GM18498 (cell line): ENCODE results near the gene LRFN5.
"Not testable (repeated sequence)": the region's sequence is repeated elsewhere in the genome, so short reads cannot be mapped to it uniquely, and the experiment has no call there.

ENCODE experiments used
- ATAC-seq: cut with Tn5 transposase; IDR thresholded peaks from one replicate; pipeline ENCODE4 v1.9.1; 2021; ENCODE audit warnings: mild to moderate bottlenecking, moderate library complexity; ENCODE audit not compliant: unreplicated experiment

LRFN5 gene

GRCh38 chr14:41636492-41637392, 30.1 kb downstream of the LRFN5 start:
- no peak for ATAC-seq

DNA sequence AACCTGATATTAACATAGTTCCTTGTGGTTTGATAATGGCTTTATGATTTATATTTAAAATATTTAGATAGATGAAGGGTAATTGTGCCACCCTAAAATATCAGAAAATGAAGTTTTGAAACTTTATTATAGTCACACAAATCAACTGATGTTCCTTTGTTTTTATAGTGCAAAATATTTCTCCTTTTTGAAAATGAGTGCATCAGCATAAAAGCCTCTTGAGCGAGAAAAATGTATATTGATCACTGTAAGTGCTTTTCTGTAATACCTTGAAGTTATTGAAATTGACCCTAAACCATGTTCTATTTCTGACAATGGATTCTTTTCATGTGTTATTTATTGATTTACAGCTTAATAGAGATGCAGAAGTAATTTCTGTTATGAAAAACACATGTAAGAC, 35.0 kb downstream of the LRFN5 start:
- ATAC-seq, result no peak

DNA sequence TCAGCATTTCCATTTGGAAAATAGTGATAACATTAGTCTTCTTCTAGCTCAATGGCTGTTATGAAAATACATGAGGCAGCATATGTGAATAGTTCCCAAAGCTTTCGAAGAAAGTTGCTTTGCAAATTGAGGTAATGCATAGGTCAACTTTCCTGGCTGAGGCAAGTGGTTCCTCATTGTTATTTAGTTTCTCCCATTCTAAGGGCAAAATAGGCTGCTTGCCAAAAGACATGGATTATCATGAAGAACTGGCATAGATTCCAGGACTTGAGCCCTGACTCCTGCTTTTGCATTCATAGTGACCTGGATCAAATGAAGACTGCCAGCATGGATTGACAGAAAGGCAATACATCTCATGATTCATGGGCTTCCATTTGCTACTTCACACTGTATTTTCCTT, 35.7 kb downstream of the LRFN5 start:
- ATAC-seq, result no peak

DNA sequence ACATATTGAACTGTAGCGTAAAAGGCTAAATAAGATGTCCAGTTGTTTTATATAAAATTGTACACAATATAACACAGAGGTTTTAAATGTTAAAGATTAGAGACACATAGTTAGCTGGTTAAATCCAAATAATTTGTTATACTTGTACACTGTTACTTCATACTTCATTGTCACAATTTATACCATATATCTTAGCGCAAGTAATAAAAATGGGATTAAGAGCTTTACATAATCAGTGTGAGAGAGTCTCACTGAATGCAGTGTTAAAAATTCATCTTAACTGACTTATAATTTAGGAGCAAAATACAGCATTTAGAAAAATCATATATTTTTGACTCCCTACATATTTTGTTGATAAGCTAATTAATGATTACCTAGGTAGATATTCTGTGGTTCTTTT, 36.1 kb downstream of the LRFN5 start:
- no peak for ATAC-seq

- no peak for ATAC-seq
These were observed 37.9 kb downstream of the LRFN5 start for GRCh38 chr14:41644606-41645005.

- ATAC-seq, result no peak
These were observed 44.1 kb downstream of the LRFN5 start for GRCh38 chr14:41650802-41651201.

DNA sequence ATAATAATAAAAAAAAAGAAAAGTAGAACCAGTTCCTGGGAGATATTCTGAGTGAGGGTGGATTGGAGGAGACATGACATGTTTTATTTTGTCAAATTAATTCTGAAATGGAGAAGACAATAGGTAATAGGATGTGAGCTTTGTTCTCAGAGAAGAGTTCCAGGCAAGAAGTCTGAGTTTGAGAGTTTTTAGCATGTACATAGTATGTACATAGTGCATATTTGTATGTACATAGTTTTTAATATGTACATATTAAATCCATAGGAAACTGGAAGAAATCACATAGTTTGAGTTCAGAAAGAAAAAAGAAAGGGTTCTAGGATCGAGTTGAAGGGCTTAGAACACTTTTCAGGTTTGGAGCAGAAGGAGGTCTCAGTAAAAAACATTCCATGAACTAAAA, 47.5 kb downstream of the LRFN5 start:
- no peak for ATAC-seq

DNA sequence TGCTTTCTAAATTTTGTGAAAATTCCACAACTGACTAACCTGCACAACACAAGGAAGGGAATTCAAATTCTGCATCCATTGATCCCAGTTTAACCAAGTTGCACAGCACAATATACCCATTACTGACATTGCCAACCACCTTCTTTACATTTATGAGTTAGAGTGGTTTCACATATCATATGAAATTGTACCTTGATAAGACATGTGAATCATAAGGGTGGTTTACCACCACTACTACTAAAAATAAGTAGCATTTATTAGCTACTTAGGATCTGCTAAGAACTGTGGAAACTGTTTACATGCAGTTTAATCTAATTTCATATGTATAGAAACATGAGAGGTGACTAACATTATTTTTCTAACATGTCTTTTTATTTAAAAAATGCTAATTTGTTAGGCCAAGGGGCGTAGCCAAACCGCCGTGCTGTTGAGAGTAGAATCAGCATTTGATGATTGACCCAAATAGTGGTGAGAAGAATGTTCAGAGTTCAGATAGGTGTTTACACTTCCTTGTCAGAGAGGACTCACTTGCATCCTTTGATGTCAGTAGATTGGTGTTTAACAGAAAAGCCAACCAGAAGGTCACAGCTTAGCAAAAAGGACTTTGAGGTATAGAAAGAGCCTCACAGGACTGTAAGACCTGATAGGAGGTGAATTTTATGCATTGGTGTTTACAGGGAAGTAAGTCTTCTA, 56.2 kb downstream of the LRFN5 start:
- no peak for ATAC-seq

- no peak for ATAC-seq
These were observed 56.8 kb downstream of the LRFN5 start for GRCh38 chr14:41663473-41663850.

DNA sequence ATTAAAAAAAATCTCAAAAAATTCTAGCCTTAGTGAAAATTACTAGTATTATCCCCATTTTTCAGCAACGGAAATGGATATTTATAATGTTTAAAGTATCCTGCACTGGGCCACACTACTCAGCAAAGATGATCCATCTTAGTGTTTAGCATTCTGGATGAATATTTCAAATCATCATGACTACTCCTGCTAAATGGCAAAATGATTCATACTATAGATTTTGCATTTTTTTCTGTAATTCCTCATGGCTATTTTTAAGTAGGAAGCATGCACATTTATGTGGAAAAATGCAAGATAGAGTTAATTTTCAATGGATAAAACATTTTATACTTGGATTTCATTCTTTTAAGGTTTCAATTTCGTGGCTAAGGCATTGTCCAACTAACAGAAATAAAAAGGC, 59.6 kb downstream of the LRFN5 start:
- ATAC-seq, result no peak

DNA sequence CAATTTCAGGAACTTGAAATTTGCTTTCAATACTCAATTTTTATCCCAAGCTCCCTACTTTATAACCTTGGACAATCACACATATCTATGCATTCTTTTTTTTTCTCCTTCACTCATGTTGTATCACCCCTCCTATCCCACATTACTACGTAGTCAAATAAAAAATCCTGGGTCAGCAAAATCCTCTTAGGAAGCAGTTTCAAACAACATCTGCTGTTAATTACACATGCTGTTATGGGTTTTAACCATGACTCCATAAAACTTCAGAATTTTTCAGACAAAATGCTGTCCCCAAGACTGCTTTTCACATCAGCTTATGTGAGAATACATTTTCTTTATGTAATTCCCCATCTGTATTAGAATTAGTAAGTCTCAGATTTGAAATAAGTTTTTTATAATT, 61.7 kb downstream of the LRFN5 start:
- ATAC-seq, result no peak

DNA sequence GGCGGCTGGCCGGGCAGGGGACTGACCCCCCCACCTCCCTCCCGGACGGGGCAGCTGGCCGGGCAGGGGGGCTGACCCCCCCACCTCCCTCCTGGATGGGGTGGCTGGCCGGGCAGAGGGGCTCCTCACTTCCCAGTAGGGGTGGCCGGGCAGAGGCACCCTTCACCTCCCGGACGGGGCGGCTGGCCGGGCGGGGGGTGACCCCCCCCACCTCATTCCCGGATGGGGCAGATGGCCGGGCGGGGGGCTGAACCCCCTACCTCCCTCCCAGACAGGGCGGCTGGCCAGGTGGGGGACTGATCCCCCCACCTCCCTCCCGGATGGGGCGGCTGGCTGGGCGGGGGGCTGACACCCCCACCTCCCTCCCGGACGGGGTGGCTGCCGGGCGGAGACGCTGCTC, 66.9 kb downstream of the LRFN5 start:
- not testable (repeated sequence) for ATAC-seq

GRCh38 chr14:41674511-41674971, 67.9 kb downstream of the LRFN5 start:
- not testable (repeated sequence) for ATAC-seq

GRCh38 chr14:41699486-41699885, 92.8 kb downstream of the LRFN5 start:
- no peak for ATAC-seq

DNA sequence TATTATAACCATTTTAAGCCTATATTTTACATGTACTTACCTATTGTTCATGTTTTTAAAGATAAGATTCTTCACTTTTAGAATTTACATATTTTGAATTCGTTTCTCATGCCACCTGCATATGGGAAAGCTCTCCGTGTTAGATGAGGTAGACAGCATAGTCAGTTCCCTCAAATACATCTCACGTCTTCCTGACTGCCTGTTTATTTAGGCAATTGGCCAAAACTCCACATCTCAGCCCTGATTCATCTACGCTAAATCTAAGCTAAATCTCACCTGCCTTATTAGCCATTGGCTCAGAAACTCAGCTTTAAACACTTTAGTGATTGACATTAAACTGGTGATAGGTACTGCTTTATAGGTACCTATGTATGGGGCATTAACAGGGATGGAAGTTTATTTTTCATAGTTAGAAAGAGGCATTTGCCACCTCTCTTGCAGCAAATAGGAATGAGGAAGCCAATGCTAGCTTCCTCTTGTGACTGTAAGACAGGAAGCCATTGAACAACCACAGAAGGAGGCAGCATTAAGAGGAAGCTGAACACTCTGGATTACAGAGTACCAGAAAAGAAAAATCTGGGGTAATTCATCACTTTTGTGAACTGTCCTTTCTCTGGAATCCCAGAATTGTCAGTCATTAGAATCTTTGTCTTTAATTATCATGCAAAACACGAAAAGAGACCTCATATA, 111.9 kb downstream of the LRFN5 start:
- no peak for ATAC-seq

- no peak for ATAC-seq
These were observed 132.5 kb downstream of the LRFN5 start for GRCh38 chr14:41739203-41739602.

GRCh38 chr14:41743140-41743539, 136.5 kb downstream of the LRFN5 start:
- no peak for ATAC-seq

- ATAC-seq, result peak; percentile 97
These were observed 142.8 kb downstream of the LRFN5 start for GRCh38 chr14:41749429-41749828.

GRCh38 chr14:41750575-41750974, 143.9 kb downstream of the LRFN5 start:
- not testable (repeated sequence) for ATAC-seq

- no peak for ATAC-seq
These were observed 151.5 kb downstream of the LRFN5 start for GRCh38 chr14:41758011-41758665.

DNA sequence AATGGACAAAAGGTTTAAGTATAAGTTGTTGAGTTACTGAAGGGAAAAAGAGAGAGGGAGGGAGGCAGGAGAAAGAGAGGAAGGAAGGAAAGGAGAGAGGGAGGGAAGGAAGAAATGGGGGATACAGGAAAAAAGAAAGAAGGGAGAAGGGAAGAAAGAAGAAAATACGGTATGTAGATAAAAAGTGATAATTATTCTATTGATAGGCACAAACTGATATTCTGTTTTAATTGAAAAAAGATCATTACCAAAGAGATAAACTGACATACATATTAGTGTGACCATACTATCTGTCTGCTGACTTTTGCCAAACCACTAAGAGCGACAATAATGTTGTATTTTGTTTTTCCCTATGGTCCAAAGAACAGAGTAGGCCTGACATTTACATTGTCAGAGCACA, 154.5 kb downstream of the LRFN5 start:
- ATAC-seq, result no peak
